ENCODE data around the gene NUP188. TPM values are rescaled to one million over a fixed set of nuclear protein-coding genes. Genes with fewer than 3 reads are reported as not detected.
A peak's percentile ranks its signal among the peaks of the same experiment; 100 is the strongest.
"Not testable (repeated sequence)": the region's sequence is repeated elsewhere in the genome, so short reads cannot be mapped to it uniquely, and the experiment has no call there.

Gene NUP188
- total RNA-seq, 1 donor: 30.0 TPM

GRCh38 chr9:128940946-128941755, 6.3 kb upstream of the NUP188 start:
- Histone ChIP-seq H3K4me2 (ENCODE audit: insufficient read depth, low read length) (no peak overlapping the region), H3K79me2 (ENCODE audit: insufficient read depth, low read length) (peaks cover 8% of the 10 kb centered on the region), H3K36me3 (ENCODE audit: insufficient read depth, low read length) (peaks cover 5% of the 10 kb centered on the region), H2AFZ (ENCODE audit: low read length) (no peak overlapping the region), H3K27ac (ENCODE audit: low read depth, low read length) (no peak overlapping the region), H3K27me3 (ENCODE audit: insufficient read depth, low read length) (no peaks in the 10 kb centered on the region), H3K4me3 (ENCODE audit: insufficient read depth, low read length) (no peak overlapping the region), H4K20me1 (ENCODE audit: insufficient read depth, low read length) (no peaks in the 10 kb centered on the region), H3K4me1 (ENCODE audit: insufficient read depth, low read length) (no peaks in the 10 kb centered on the region), H3K9me3 (ENCODE audit: low read depth, low read length) (no peaks in the 10 kb centered on the region)
- no peak for TF ChIP-seq CTCF (IDR thresholded peaks at IDR 0.05; ENCODE audit: extremely low read depth, low read depth, low read length)
- DNase-seq (ENCODE audit: insufficient read length, low spot score, missing footprints): no peak

- peak; percentile 86 for DNase-seq (ENCODE audit: insufficient read length, low spot score, missing footprints)
- no peak overlapping the region for H3K27ac ChIP-seq (ENCODE audit: low read depth, low read length)
- no peak for TF ChIP-seq CTCF (IDR thresholded peaks at IDR 0.05; ENCODE audit: extremely low read depth, low read depth, low read length)
- H3K36me3 ChIP-seq (ENCODE audit: insufficient read depth, low read length): peaks cover 5% of the 10 kb centered on the region
- no peaks in the 10 kb centered on the region for H3K27me3 ChIP-seq (ENCODE audit: insufficient read depth, low read length)
- H3K4me1 ChIP-seq (ENCODE audit: insufficient read depth, low read length): peaks cover 8% of the 10 kb centered on the region
- H4K20me1 ChIP-seq (ENCODE audit: insufficient read depth, low read length): peaks cover 3% of the 10 kb centered on the region
- peaks cover 19% of the 10 kb centered on the region for H3K79me2 ChIP-seq (ENCODE audit: insufficient read depth, low read length)
- no peak overlapping the region for H2AFZ ChIP-seq (ENCODE audit: low read length)
- H3K4me3 ChIP-seq (ENCODE audit: insufficient read depth, low read length): no peak overlapping the region
- no peak overlapping the region for H3K4me2 ChIP-seq (ENCODE audit: insufficient read depth, low read length)
- H3K9me3 ChIP-seq (ENCODE audit: low read depth, low read length): no peaks in the 10 kb centered on the region
These were observed 3.5 kb upstream of the NUP188 start for GRCh38 chr9:128943832-128944620.

- DNase-seq (ENCODE audit: insufficient read length, low spot score, missing footprints); H3K36me3 ChIP-seq (ENCODE audit: insufficient read depth, low read length); H3K4me1 ChIP-seq (ENCODE audit: insufficient read depth, low read length); H2AFZ ChIP-seq (ENCODE audit: low read length); H3K4me2 ChIP-seq (ENCODE audit: insufficient read depth, low read length); H3K27ac ChIP-seq (ENCODE audit: low read depth, low read length); H3K27me3 ChIP-seq (ENCODE audit: insufficient read depth, low read length); H4K20me1 ChIP-seq (ENCODE audit: insufficient read depth, low read length); H3K9me3 ChIP-seq (ENCODE audit: low read depth, low read length); H3K4me3 ChIP-seq (ENCODE audit: insufficient read depth, low read length): not testable (repeated sequence)
- peaks cover 21% of the 10 kb centered on the region for H3K79me2 ChIP-seq (ENCODE audit: insufficient read depth, low read length)
These were observed 2.5 kb upstream of the NUP188 start for GRCh38 chr9:128944966-128945365.

- H3K79me2 ChIP-seq (ENCODE audit: insufficient read depth, low read length): peaks cover 21% of the 10 kb centered on the region
- no peak for TF ChIP-seq CTCF (IDR thresholded peaks at IDR 0.05; ENCODE audit: extremely low read depth, low read depth, low read length)
- no peaks in the 10 kb centered on the region for H3K27me3 ChIP-seq (ENCODE audit: insufficient read depth, low read length)
- peaks cover 8% of the 10 kb centered on the region for H3K4me1 ChIP-seq (ENCODE audit: insufficient read depth, low read length)
- DNase-seq (ENCODE audit: insufficient read length, low spot score, missing footprints): no peak
- peaks cover 3% of the 10 kb centered on the region for H4K20me1 ChIP-seq (ENCODE audit: insufficient read depth, low read length)
- H3K4me2 ChIP-seq (ENCODE audit: insufficient read depth, low read length): no peak overlapping the region
- H3K36me3 ChIP-seq (ENCODE audit: insufficient read depth, low read length): peaks cover 15% of the 10 kb centered on the region
- H3K27ac ChIP-seq (ENCODE audit: low read depth, low read length): no peak overlapping the region
- H2AFZ ChIP-seq (ENCODE audit: low read length): no peak overlapping the region
- H3K9me3 ChIP-seq (ENCODE audit: low read depth, low read length): no peaks in the 10 kb centered on the region
- no peak overlapping the region for H3K4me3 ChIP-seq (ENCODE audit: insufficient read depth, low read length)
These were observed 1.5 kb upstream of the NUP188 start for GRCh38 chr9:128945798-128946501.

Data from osteoblast (primary cell).